Loucy (cell line): ENCODE data around the gene ILDR1.

Experiments used
- CTCF ChIP-seq: fragments of 200-600 bp; sonication (generic); conservative IDR thresholded peaks from 2 replicates; pipeline ENCODE4 v1.5.1; 2014; ENCODE audit warnings: mild to moderate bottlenecking, antibody characterized with exemption, low read length
- EZH2phosphoT487 ChIP-seq: fragments of 200-600 bp; IDR thresholded peaks from 2 replicates; pipeline ENCODE4 v1.6.1; 2018; ENCODE audit warnings: antibody characterized with exemption, mild to moderate bottlenecking, moderate library complexity, borderline replicate concordance

- TF ChIP-seq CTCF (no peak), EZH2phosphoT487 (no peak)
Measured at GRCh38 chr3:122064326-122064725, 42.3 kb upstream of the ILDR1 start.
